Measurements from ENCODE around the gene FSTL4. TPM values are rescaled to one million over a fixed set of nuclear protein-coding genes. Genes with fewer than 3 reads are reported as not detected.
A peak's percentile ranks its signal among the peaks of the same experiment; 100 is the strongest.

The FSTL4 gene
- total RNA-seq, 4 donors from 2014 or later = 0.27 to 1.6 (median 0.35) TPM; not detected in 1

GRCh38 chr5:133460172-133460758 lies 152.1 kb downstream of the FSTL4 start:
- no peaks in the 10 kb centered on the region for H3K36me3 ChIP-seq
- no peaks in the 10 kb centered on the region for H3K9me3 ChIP-seq
- no peak for DNase-seq
- no peaks in the 10 kb centered on the region for H3K4me1 ChIP-seq
- no peaks in the 10 kb centered on the region for H3K27me3 ChIP-seq
- TF ChIP-seq CTCF (IDR thresholded peaks at IDR 0.05) = peak in 4 of 6 experiments; percentile 30 to 40 (median 34)
- no peak for TF ChIP-seq POLR2A (IDR thresholded peaks at IDR 0.05)
- H3K4me3 ChIP-seq = no peak overlapping the region
- no peak overlapping the region for H3K27ac ChIP-seq

- no peak overlapping the region for H3K4me3 ChIP-seq
- no peaks in the 10 kb centered on the region for H3K4me1 ChIP-seq
- H3K36me3 ChIP-seq = no peaks in the 10 kb centered on the region
- no peaks in the 10 kb centered on the region for H3K9me3 ChIP-seq
- no peak for DNase-seq
- no peak overlapping the region for H3K27ac ChIP-seq
- H3K27me3 ChIP-seq = no peaks in the 10 kb centered on the region
- TF ChIP-seq CTCF (IDR thresholded peaks at IDR 0.05) (no peak), POLR2A (IDR thresholded peaks at IDR 0.05) (no peak)
These were observed 152.7 kb downstream of the FSTL4 start for GRCh38 chr5:133459474-133460160.

GRCh38 chr5:133458435-133458834 lies 153.9 kb downstream of the FSTL4 start:
- DNase-seq = peak in 1 of 3 donors; percentile 13
- Histone ChIP-seq H3K27me3 (no peaks in the 10 kb centered on the region), H3K36me3 (no peaks in the 10 kb centered on the region), H3K4me1 (no peaks in the 10 kb centered on the region), H3K9me3 (no peaks in the 10 kb centered on the region), H3K4me3 (no peak overlapping the region), H3K27ac (no peak overlapping the region)
- TF ChIP-seq POLR2A (IDR thresholded peaks at IDR 0.05) (no peak), CTCF (IDR thresholded peaks at IDR 0.05) (no peak)

GRCh38 chr5:133457439-133458355 lies 154.6 kb downstream of the FSTL4 start:
- Histone ChIP-seq H3K27me3 (no peaks in the 10 kb centered on the region), H3K27ac (no peak overlapping the region), H3K4me1 (no peaks in the 10 kb centered on the region), H3K9me3 (no peaks in the 10 kb centered on the region), H3K4me3 (no peak overlapping the region), H3K36me3 (no peaks in the 10 kb centered on the region)
- no peak for DNase-seq
- TF ChIP-seq CTCF (IDR thresholded peaks at IDR 0.05) (no peak), POLR2A (IDR thresholded peaks at IDR 0.05) (no peak)

- no peaks in the 10 kb centered on the region for H3K9me3 ChIP-seq
- H3K4me3 ChIP-seq = no peak overlapping the region
- H3K4me1 ChIP-seq = no peaks in the 10 kb centered on the region
- no peak overlapping the region for H3K27ac ChIP-seq
- no peaks in the 10 kb centered on the region for H3K27me3 ChIP-seq
- TF ChIP-seq CTCF (IDR thresholded peaks at IDR 0.05) = no peak
- no peak for TF ChIP-seq POLR2A (IDR thresholded peaks at IDR 0.05)
- DNase-seq = no peak
- no peaks in the 10 kb centered on the region for H3K36me3 ChIP-seq
These were observed 155.4 kb downstream of the FSTL4 start for GRCh38 chr5:133456933-133457402.

Measured in Peyer's patch (tissue), 4 donors.